Stimulated activated CD8-positive, alpha-beta memory T cell treated with anti-CD3 and anti-CD28 coated beads, Interleukin-2, amount 100 ng/mL, for 48 hours (primary cell): Measurements from ENCODE around the gene RUNX2.
"Not testable (repeated sequence)": the region's sequence is repeated elsewhere in the genome, so short reads cannot be mapped to it uniquely, and the experiment has no call there.

ENCODE experiments used
- DNase-seq, 2 donors: peaks; one replicate each; pipeline ENCODE4 v3.0.0-alpha.2; 2020; ENCODE audit warnings: low read depth in 2 of 2

RUNX2 gene

DNA sequence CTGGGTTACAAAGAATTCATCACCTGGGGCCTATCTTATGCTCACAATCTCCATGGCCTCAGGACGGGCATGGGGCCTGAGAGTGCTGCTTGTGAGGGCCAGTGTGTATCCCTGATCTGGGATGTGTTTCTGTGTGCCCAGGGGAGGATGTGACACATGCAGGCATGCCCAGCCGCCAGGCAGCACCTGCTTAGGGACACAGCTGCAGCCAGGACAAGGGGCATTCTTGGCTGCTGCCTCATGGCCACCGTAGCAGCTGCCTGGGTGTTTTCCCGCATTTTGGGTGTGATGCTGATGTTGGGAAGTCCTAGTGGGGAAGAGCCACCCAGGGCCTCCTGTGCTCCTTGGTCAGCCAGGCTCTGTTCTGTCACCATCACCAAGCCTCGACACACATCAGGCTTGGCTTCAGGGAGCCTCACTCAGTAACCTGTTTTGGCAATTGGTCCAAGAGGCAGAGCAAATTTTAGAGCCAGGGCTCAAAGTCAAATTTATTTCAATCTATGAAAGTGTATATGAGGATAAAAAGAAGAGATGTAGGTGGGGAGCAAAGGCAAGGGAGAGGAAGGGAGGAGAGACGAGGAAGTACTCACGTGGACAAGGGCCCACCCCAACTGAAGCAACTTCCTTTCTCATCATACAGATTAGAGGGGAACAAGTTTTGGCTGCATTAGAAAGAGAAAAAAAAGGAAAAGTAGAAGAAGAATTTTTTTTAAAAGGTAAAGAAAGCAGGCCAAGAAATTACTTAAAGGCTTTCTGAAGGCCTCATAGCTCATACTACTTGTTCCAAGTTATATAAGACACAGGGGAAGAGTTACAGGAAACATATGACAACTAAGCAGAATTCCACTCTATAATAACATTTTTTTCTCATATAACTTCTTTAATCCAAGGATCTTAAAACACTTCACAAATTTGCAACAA lies 319.5 kb downstream of the RUNX2 start:
- DNase-seq: no peak

DNA sequence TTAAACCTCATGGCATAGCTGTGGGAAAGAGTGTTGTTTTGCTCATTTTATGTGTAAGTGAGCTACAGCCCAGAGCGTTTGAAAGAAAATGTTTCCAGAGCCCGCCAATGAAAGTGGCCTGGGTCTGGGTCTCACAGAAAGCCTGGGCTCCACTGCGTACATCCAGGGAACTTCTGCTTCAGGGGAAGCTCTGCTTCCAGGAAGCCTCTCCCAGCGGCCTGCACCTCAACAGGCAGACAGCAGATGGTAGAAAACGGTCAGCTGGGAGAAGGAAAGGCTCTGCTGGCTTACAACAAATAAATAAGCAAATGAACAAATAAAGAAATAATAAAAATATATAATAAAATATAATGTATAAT lies 320.1 kb downstream of the RUNX2 start:
- DNase-seq: no peak

GRCh38 chr6:45650524-45651135 lies 322.5 kb downstream of the RUNX2 start:
- DNase-seq: no peak

- DNase-seq: no peak
Measured at GRCh38 chr6:45651301-45651700, 323.2 kb downstream of the RUNX2 start.

DNA sequence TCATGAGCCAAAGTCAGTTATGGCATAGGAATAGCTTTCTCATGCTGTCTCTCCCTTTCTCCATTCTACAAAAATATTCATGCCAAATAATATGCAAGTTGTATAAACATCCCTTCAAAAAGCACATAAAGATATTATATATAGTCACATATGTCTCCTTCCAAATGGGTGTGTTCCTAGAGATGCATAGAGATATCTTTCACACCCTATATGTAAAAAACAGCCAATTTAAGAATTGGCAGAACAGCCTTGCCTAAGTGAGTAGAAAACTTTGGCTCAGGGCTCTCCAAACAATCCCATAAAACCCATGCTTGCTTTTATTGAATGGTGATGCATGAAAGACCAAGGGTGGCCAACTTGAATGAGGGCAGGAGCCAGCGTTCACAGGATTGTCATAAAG lies 324.3 kb downstream of the RUNX2 start:
- no peak for DNase-seq

DNA sequence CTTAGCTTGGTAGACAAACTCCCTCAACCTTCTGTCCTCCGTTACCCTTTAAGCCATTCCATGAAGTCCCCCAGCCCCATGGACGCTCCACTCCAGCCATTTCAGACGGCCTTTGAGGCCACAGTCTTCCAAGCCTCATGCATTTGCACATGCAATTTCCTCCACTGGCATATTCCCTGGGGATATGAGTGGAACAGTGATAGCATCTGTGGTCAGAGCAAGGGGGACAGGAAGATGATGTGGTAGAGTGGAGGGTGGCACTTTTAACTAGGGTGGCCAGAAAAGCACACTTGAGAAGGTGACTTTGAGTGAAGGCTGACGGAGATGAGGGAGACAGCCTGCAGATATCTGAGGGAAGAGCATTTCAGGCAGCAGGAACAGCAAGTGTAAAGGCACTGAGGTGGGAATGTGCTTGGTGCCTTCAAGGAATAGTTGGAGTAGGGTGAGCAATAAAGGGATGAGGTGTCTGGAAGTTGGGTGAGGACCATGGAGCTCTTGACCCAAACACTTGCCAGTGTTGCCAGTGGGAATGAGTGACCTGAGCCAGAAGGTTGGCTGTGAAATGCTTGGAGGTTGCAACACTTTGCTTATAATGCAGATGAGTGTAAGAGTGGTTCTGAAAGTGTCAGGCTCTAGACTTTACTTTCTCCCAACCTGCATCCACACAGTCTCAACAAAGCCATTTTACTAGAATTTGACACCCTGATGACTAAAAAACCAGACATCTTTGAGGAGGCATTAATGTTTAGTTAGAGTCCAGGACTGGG lies 325.2 kb downstream of the RUNX2 start:
- DNase-seq: no peak

- no peak for DNase-seq
Measured at GRCh38 chr6:45654673-45655072, 326.5 kb downstream of the RUNX2 start.

GRCh38 chr6:45655745-45656476 lies 327.8 kb downstream of the RUNX2 start:
- DNase-seq: no peak

DNA sequence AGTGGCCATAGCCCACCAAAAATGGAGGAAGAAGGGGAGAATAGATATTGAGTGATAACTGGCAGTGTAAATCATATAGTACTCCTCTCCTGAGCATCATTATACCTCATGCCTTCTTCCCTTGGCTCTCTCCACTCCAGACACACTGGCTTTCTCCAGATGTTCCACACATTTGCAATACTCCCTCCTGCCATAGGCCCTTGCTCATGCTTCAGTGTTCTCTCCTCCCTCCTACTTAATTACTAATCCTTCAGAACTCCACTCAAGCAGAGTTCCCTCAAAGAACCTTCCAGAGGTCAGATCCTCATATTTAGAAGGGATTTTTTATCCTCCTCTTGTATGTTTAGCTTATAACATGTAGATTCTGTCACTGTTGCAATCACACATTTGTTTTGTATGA lies 329.1 kb downstream of the RUNX2 start:
- no peak for DNase-seq

- no peak for DNase-seq
Measured at GRCh38 chr6:45658400-45658799, 330.3 kb downstream of the RUNX2 start.

- no peak for DNase-seq
Measured at GRCh38 chr6:45658958-45659357, 330.8 kb downstream of the RUNX2 start.

DNA sequence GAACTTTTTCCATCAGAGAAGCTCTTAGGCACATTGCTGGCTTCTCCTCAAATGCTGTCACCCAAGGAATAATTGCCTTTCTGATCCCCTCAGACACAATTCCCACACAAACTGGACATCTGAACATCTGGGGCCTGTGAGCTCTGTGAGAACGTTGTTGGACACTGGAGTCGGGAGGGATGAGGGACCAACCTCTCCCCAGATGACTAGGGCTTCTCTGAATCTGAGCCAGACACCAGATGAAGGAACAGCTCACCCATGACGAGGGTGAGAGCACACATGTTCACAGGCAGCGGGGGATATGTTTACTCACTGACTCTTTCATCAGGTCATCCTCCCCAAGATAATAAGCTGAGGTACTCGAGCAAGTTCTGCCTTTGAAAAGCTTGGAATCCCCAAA lies 333.5 kb downstream of the RUNX2 start:
- no peak for DNase-seq

DNA sequence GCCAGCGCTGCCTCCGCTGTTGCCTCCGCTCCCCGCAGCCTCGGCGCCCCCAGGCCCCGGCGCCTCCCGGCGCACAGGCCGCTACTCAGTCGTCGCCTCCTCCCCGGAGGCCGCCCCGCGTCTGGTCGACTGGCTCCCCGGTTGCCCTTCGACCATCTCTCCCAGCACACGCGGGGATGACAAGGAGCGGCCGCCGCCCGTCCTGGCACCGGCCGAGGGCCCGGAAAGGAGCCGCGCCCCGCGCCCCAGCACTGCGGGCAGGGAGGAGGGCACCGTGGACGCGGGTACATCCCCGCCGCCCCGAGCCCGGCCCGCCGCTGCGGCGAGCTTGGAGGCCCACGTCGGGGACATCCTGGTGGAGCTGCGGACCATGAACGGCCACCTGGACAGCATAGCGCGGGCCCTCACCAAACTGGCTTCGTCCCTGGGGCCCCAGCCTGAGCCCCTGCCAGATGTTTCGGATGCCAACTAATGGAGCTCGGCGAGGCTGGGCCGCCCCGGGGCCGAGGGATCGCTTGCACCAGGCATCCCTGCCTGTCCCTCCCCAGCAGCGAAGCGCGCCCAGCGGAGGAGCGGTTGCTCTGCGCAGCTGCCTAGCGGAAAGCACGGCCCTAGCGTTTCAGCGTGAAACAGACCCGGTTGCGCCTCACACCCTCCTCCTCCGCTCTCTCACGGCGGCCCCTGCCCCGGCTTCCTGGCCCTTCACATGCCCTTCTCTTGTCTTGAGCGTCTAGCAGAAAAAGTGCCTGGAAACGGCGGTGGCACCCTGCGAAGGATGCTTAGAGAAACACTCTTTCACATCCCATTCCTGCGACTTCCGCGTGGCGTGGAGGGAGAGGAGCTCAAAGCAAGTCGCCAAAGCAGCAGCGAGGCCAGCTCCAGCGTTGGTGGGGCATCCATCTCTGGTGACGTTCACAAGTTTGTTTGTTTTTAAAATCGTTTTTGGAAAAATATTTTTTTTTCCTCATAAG lies 335.4 kb downstream of the RUNX2 start:
- DNase-seq: peak; percentile 29 to 31

DNA sequence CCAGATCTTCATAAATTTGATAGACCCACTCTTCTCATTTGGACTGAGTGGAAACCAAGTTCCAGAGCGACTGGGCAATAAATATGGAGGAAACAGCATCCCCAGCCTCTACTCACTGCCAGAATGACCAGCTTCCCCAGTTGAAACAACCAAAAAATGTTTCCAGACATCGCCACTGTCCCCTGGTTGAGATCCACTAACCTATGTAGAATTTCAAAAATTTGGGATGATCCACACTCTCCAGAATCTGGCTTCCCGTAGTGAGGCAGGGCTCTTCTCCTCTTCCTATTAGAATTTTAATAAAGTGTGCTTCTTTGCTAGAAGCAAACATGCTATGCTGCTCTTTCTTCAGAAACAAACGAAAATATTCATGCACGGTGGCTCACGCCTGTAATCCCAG lies 336.6 kb downstream of the RUNX2 start:
- DNase-seq: no peak

DNA sequence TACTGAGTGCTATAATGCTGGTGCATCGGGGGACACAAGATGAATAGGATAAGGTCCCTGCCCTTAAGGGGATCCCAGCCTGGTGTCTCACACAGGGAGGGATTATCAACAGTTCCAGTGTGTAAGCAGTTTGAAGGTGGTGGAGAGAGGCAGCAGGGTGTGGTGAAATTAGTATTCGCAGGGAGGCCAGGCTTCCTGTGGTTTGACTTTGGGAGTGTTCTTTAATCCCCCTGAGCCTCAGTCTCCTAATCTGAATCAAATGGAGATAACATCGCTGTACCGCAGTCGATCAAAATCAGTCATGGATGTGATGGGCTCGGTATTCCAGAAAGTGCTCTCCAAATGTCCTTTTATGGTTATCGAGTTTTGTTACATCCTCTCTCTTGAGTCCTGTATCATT lies 337.7 kb downstream of the RUNX2 start:
- DNase-seq: no peak

- DNase-seq: no peak
Measured at GRCh38 chr6:45666846-45667245, 338.7 kb downstream of the RUNX2 start.

DNA sequence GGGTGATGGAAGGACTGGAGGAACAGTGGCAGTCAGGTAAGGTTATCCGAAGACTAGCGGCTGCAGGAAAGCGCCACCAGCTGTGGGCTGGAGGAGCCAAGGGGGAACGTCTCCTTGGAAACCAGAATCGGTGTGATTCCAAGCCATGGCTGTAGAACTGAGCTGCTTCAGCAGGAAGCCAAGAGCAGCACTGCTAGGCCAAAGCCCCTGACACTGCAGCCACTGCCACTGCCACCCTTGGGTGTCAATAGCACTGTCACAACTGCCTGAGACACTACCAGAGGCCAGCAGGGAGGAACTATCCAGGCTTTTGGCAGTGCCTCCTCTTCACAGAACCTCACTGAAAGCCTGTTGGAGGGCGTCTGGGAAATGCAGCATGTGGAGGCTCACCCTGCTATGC lies 339.2 kb downstream of the RUNX2 start:
- no peak for DNase-seq

GRCh38 chr6:45667766-45668165 lies 339.6 kb downstream of the RUNX2 start:
- no peak for DNase-seq

DNA sequence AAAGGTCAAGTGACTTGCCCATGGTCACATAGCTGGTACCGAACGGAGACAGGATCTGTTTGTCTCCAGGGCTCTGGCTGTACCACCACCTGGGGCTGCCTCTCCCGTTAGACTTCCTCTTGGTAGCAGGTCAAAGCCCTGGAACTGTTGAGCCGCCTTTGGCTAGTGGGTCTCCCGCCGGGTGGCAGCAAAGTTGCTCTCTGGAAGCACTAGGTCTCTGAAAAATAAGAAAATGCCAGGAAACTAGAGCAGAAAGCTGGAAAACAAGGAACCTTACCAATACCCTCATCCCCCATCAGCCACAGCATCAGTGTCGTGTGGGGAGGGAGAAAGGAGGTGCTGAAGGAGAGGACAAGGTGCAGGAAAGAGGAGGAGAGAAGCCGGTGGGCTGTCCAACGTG lies 340.6 kb downstream of the RUNX2 start:
- no peak for DNase-seq

DNA sequence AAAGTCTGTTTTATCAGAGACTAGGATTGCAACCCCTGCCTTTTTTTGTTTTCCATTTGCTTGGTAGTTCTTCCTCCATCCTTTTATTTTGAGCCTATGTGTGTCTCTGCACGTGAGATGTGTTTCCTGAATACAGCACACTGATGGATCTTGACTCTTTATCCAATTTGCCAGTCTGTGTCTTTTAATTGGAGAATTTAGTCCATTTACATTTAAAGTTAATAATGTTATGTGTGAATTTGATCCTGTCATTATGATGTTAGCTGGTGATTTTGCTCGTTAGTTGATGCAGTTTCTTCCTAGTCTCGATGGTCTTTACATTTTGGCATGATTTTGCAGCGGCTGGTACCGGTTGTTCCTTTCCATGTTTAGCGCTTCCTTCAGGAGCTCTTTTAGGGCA lies 345.0 kb downstream of the RUNX2 start:
- not testable (repeated sequence) for DNase-seq

- not testable (repeated sequence) for DNase-seq
Measured at GRCh38 chr6:45675166-45675565, 347.0 kb downstream of the RUNX2 start.
